ENCODE data around the gene DAPK1. TPM values are rescaled to one million over a fixed set of nuclear protein-coding genes. Genes with fewer than 3 reads are reported as not detected.

The DAPK1 gene
- total RNA-seq, 1 donor from 2014 or later, result 29.5 TPM

- Histone ChIP-seq H3K9me3 (ENCODE audit: low read depth) (no peaks in the 10 kb centered on the region), H3K79me2 (ENCODE audit: low read depth) (no peaks in the 10 kb centered on the region), H3K4me1 (peaks cover 22% of the 10 kb centered on the region), H3K36me3 (peaks cover 7% of the 10 kb centered on the region), H3F3A (ENCODE audit: low read depth) (no peaks in the 10 kb centered on the region), H3K27me3 (no peaks in the 10 kb centered on the region), H3K4me2 (no peak overlapping the region), H4K20me1 (ENCODE audit: low read depth) (no peaks in the 10 kb centered on the region), H3K4me3 (no peak overlapping the region), H2AFZ (replicated peaks) (no peak overlapping the region), H3K27ac (no peak overlapping the region), H3K9ac (no peak overlapping the region)
- no peak for TF ChIP-seq CTCF (IDR thresholded peaks at IDR 0.05)
- TF ChIP-seq EZH2phosphoT487 (IDR thresholded peaks at IDR 0.05), result no peak
- no peak for TF ChIP-seq EZH2 (IDR thresholded peaks at IDR 0.05)
- DNase-seq (ENCODE audit: low spot score), result no peak
- H3K36me3 Mint-ChIP-seq, result peaks cover 47% of the 10 kb centered on the region
- peaks cover 14% of the 10 kb centered on the region for H3K4me1 Mint-ChIP-seq
- no peak overlapping the region for H3K27ac Mint-ChIP-seq
- H3K27me3 Mint-ChIP-seq (ENCODE audit: insufficient read depth, low read depth), result peaks cover 2% of the 10 kb centered on the region
- H3K9me3 Mint-ChIP-seq, result no peaks in the 10 kb centered on the region
- no peak overlapping the region for H3K4me3 Mint-ChIP-seq
Observed at GRCh38 chr9:87702921-87703320, 205.3 kb downstream of the DAPK1 start.

GRCh38 chr9:87703636-87704276, 206.1 kb downstream of the DAPK1 start:
- peaks cover 3% of the 10 kb centered on the region for H3K36me3 ChIP-seq

GRCh38 chr9:87704342-87704741, 206.7 kb downstream of the DAPK1 start:
- peaks cover 10% of the 10 kb centered on the region for H3K4me1 Mint-ChIP-seq
- H3K27ac ChIP-seq, result no peak overlapping the region
- no peaks in the 10 kb centered on the region for H3K27me3 ChIP-seq
- H3K27ac Mint-ChIP-seq, result no peak overlapping the region
- no peak for TF ChIP-seq EZH2 (IDR thresholded peaks at IDR 0.05)
- TF ChIP-seq CTCF (IDR thresholded peaks at IDR 0.05), result no peak
- TF ChIP-seq EZH2phosphoT487 (IDR thresholded peaks at IDR 0.05), result no peak
- H3K9me3 ChIP-seq (ENCODE audit: low read depth), result no peaks in the 10 kb centered on the region
- peaks cover 18% of the 10 kb centered on the region for H3K4me1 ChIP-seq
- H3K36me3 ChIP-seq, result no peaks in the 10 kb centered on the region
- no peaks in the 10 kb centered on the region for H4K20me1 ChIP-seq (ENCODE audit: low read depth)
- H3K9me3 Mint-ChIP-seq, result no peaks in the 10 kb centered on the region
- H3K4me2 ChIP-seq, result no peak overlapping the region
- H3F3A ChIP-seq (ENCODE audit: low read depth), result no peaks in the 10 kb centered on the region
- H3K79me2 ChIP-seq (ENCODE audit: low read depth), result no peaks in the 10 kb centered on the region
- no peak overlapping the region for H2AFZ ChIP-seq (replicated peaks)
- peaks cover 46% of the 10 kb centered on the region for H3K36me3 Mint-ChIP-seq
- peaks cover 2% of the 10 kb centered on the region for H3K27me3 Mint-ChIP-seq (ENCODE audit: insufficient read depth, low read depth)
- no peak overlapping the region for H3K4me3 Mint-ChIP-seq
- no peak for DNase-seq (ENCODE audit: low spot score)
- no peak overlapping the region for H3K9ac ChIP-seq
- H3K4me3 ChIP-seq, result no peak overlapping the region

More at GRCh38 chr9:87703636-87704276, 206.1 kb downstream of the DAPK1 start:
- H3K4me3 Mint-ChIP-seq, result no peak overlapping the region
- H3K9me3 Mint-ChIP-seq, result no peaks in the 10 kb centered on the region
- H3K27ac Mint-ChIP-seq, result no peak overlapping the region
- H3K79me2 ChIP-seq (ENCODE audit: low read depth), result no peaks in the 10 kb centered on the region
- no peaks in the 10 kb centered on the region for H3K9me3 ChIP-seq (ENCODE audit: low read depth)
- H4K20me1 ChIP-seq (ENCODE audit: low read depth), result no peaks in the 10 kb centered on the region
- H3K4me1 Mint-ChIP-seq, result peaks cover 10% of the 10 kb centered on the region
- H3K9ac ChIP-seq, result no peak overlapping the region
- no peak overlapping the region for H3K27ac ChIP-seq
- peaks cover 2% of the 10 kb centered on the region for H3K27me3 Mint-ChIP-seq (ENCODE audit: insufficient read depth, low read depth)
- no peak for DNase-seq (ENCODE audit: low spot score)
- no peak overlapping the region for H3K4me3 ChIP-seq
- no peaks in the 10 kb centered on the region for H3F3A ChIP-seq (ENCODE audit: low read depth)
- H3K27me3 ChIP-seq, result no peaks in the 10 kb centered on the region
- H3K4me1 ChIP-seq, result peaks cover 18% of the 10 kb centered on the region
- H2AFZ ChIP-seq (replicated peaks), result no peak overlapping the region
- no peak for TF ChIP-seq EZH2 (IDR thresholded peaks at IDR 0.05)
- no peak for TF ChIP-seq EZH2phosphoT487 (IDR thresholded peaks at IDR 0.05)
- TF ChIP-seq CTCF (IDR thresholded peaks at IDR 0.05), result no peak
- peaks cover 45% of the 10 kb centered on the region for H3K36me3 Mint-ChIP-seq
- no peak overlapping the region for H3K4me2 ChIP-seq

Measured in neural progenitor cell (in vitro differentiated cells).